ENCODE measurements around the gene CHSY1.

CHSY1 gene

DNA sequence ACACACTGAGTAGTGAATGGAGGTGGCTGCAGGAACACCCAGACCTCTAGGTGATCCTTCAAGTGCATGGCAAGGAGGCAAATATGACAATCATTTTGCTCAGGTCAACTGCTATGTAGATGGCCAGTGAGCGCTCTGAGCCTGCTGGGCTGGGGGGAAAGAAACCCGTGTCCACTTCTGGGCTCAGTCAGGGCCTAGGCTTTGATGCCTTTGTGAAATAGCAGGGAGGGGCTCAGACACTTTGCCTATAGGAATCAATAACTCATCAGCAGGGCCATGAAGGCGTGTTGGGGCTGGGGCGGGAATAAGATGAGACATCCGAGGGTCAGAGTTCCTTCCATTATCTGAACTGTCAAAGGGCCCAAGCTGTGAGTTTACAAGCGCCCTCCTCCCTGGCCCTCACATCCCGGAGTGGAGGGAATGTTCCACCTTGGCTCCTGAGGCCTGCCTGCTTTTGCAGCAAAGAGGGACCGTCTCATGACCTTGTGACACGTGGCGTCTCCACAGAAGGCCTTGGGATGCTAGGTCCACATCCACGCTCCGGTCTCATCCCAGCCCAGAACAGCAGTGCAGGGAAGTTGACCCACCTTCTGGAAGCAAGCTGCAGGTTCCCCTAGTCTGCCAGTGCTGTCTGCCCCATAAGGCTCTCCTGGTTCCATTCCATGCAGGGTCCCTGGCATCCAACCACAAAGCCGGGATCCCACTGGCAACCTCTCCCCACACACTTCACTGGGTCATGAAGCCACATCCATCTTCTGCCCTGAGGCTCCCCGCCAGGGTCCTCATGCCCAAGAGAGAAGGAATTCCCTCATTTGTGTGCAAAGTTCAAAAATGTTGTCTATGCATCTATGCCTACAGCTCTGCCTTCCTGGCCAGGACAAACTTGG lies 78.4 kb downstream of the CHSY1 start:
- no peak for DNase-seq

DNA sequence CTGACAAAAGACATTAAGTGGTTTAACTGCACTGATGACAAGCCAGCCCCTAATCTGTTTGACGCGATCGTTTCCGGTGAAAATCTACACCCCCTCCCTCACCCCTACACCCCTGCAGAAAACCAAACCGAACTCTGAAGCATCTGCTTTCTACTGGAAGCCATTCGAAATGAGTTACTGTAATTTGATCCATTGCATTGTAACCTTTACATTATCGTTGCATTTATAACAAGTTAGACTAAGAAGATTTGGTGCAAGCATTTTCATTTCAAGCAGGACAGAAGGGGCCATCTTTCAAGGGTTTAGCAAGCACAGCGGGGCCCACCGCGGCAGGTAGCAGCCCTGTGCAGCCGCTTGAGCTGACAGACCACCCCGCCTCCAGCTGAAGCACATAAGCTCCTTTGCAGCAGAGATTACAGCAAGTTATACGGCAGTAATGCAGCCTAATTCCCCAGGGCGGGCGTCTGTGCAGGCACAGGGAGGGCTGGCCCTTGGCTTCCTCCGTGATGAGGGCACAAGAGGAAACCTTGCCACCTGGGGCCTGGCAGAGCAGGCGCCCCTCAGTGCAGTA lies 79.3 kb downstream of the CHSY1 start:
- no peak for DNase-seq

DNA sequence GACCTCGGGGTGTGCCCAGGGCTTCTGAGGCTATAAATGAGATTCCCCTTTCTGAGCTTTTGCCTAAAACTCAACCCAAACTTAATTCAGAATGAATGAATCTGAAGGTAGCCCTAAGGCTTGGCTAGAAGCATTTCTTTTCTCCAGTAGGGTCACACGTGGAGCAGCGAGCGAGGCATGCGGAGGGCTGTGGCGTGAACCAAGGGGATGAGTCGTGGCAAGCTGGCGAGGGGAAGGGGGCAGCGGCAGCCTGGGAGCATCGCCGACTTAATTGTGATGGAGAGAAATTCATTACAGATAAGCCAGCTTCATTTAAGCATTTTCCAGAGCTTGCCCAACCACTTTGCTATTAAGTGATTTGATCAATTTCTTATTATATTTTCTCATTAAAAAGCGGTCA lies 79.9 kb downstream of the CHSY1 start:
- no peak for DNase-seq

DNA sequence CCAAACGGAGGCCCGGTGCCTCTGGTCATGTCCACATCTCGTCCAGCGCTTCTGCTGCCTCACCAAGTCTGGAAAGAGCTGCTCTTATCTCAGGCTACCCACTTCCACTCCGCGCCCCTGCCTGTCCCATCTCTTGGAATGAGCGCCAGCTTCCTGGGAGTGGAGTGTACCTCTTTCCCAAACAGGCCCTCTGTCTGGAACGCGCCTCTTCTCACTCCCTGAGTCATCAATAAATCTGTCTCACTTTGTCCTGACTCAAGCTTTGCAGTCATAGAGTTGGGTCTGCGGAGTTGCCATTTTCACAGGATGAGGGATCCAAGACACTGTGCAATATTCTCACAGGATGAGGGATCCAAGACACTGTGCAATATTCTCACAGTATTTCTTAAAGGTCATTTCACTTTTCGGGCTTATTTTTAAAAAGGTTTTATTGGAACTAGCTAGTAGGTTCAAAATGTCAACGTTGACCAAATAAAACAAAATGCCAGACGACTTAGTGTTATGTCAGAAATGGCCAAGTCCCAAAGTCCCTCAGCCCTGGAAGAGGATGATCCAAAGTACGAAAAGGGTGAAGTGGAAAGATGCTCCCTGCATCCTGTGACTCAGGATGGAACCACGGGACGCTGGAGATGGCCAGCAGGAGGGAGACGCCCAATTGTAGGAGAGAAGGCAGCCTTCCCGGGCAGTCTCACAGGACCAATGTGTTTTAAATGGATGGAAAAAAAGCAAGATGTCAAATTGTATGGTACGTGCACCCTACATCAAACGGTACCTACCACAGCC lies 81.1 kb downstream of the CHSY1 start:
- DNase-seq = no peak

DNA sequence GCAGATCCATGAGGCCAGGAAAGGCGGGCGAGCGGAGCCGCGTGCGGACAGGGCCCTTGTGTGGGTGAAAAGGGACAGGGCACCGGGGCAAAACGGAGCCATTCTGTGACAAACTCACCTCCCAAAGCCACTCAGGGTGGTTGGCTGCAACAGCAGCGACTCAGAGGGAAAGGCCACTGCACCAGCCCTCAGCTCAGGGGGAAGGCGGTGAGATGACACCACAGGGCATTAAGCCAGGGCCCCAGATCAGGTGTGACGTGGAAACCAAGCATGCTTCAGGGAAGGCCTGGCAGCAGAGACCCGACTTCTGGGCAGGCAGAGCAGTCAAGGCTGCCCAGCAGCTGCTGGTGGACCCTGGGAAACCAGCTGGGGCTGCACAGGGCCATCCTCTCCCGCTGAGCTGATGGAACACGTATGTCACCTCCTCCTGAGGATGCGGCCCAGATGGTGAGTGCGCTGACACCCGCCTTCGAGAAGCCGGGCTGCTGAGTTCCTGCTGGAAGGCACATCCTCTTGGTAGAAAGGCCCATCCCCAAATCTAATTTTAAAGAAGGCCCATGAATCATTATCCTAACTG lies 82.3 kb downstream of the CHSY1 start:
- no peak for DNase-seq

DNA sequence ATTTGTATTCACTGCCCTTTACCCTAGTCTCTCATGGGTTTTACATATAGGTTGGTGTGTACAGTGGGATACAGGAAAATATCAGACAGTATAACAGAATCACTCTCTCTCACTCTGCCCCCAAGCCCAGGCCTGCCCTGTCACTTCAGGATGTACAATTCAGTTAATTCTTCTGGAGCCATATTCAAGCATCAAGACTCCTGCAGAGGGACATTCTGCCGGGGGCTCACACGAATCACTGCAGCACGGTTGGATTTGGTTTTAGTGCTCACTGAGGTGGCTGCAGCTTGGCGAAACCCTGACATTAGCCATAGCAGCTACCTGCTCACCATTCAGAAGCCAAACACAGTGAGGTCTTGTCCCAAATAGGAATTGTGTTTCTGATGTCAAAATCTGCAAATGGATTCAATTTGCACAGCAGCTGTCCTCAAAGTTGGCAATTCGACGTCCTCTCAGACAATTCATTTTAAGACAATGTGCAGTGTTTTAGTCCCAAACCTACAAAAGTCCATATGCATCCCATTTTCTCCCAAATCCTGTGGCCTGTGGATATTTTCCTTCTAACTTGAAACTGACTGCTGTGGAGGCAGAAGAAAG lies 82.9 kb downstream of the CHSY1 start:
- no peak for DNase-seq

DNA sequence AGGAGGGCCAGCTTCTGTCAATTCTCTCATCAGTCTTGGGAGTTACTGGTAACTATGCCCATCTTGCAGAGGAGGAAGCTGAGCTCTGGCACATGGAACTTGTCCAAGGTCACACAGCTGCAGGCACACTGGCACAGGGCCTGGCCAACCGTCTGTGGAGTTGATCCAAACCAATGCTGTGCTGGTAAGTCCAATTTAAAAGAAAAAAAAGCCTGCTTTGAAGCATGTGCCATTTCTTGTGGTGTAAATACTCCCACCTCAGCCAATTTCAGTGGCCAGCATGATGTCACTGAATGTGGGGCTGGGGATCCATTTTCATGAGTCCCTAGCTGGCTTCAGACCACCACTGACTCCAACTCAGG lies 83.4 kb downstream of the CHSY1 start:
- peak in 3 of 58 donors; percentile 8 to 53 (median 23) for DNase-seq

DNA sequence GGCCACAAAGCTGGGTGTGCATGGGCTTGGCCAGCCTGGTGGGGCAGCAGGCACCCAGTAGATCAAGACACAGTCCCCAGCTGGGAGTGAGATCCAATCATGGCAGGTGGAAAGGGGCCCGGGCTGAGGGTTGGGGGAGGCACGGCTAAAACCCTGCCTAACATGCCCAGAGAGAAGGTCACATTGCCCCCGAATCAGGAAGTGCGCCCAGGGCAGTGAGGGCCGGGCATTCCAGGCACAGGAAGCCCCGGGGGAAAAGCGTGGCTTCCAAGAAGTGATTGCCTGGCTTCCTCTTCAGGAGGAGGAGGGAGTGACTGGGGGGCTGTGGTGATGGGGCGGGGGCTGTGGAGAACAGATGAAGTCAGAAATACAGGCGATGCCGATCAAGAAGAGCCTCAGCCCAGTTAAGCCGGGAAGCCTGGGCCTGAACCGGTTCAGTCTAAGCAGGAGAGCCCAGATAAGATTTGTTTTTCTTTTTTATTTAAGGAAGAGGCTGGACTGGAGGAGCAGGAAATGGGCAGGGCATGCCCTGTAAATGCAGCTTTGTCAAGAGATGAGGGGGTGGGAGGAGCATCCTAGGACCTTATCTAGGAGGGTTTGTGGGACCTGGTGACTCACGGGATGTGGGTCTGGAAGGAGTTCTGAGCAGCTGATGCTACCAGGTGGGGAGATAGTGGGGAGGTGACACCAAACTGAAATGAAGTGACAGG lies 83.9 kb downstream of the CHSY1 start:
- peak in 11 of 58 donors; percentile 13 to 54 (median 33) for DNase-seq

DNA sequence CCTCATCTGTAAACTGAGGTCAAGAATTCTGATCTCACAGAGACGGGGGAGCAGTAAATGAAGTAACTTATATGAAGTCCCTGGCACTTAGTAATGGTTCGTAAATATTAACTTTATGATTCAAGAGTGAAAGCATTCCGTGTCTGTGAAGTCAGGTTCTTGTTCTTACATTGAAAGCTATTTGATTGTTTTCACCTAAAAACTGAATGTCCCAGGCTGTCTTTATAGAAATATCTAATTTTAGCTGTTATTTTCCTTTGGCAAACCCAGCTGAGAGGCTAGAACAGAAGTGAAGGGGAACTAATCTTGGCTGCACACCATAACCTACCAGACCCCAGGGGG lies 84.5 kb downstream of the CHSY1 start:
- no peak for DNase-seq

DNA sequence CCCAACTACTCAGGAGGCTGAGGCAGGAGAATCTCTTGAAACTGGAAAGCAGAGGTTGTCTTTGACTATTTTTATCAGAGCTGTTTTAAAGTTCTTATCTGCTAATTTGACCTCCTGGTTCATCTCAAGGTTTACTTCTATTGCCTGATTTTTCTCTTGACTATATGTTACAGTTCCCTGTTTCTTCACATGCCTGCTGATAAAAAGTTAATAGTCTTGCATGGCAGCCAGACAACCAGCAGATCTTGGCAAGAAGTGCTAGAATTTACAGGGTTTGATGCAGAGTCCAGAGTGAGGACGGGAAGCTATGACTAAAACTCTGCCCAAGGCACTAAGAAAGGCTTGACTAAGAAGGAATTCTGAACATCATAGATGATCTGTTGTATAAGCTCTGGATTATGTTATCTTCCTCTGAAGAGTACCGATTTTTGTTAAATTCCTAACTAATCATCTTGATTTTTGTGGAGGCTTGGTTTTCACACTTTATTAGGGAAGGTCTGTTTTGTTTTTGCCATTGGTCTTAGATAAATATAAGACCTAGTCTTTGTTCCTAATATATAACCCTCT lies 85.9 kb downstream of the CHSY1 start:
- DNase-seq = no peak

DNA sequence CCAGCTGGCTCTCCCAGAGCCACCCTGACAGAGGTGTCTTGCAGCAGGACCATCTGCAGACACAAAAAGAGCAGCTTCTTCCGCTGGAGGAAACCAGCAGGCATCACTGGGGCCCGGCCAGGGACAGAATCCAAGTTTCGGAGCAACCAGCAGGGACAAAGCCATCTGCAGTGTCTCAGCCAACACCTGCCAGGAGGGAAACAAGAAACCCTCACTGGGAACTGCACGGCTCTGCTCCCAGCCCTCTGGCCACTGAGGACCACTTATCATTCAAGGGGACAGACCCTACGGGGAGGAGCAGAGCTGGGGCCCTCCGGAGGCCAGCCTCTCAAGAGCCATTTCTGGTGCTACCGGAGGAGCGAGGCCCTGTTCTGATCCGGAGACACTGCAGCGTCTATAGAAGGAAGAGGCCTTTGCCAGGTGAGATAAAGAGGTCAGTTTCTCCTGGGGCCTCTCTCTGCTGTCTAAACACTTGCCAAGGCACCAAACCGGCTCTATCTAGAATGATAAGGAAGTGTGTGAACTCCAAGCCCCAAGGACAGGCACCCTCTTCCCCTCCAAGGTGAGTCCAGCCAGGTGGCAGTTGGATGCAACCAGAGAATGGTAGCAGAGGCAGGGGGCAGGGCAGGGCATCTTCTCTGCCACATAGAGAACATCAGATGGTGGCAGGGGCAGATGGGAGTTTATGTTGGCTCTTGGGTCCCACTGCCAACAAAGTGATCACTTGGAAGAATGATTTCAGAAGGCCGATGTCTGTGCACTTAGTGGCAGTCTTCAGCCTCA lies 89.0 kb downstream of the CHSY1 start:
- peak in 35 of 58 donors; percentile 6 to 73 (median 34) for DNase-seq

DNA sequence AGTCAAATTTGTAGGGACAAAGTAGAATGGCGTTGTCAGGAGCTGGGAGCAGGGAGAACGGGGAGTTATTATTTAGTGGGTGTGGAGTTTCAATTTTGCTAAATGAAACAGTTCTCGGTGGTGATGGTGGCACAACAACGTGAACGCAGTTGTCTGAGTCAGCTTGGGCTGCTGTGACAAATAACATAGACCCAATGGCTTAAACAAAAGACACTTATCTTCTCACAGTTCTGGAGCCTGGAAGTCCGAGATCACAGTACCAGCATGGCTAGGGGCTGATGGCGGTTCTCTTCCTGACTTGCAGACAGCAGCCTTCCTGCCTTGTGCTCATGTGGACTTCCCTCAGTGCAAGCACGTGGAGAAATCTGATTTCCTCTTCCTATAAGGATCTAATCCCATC lies 90.2 kb downstream of the CHSY1 start:
- no peak for DNase-seq

DNA sequence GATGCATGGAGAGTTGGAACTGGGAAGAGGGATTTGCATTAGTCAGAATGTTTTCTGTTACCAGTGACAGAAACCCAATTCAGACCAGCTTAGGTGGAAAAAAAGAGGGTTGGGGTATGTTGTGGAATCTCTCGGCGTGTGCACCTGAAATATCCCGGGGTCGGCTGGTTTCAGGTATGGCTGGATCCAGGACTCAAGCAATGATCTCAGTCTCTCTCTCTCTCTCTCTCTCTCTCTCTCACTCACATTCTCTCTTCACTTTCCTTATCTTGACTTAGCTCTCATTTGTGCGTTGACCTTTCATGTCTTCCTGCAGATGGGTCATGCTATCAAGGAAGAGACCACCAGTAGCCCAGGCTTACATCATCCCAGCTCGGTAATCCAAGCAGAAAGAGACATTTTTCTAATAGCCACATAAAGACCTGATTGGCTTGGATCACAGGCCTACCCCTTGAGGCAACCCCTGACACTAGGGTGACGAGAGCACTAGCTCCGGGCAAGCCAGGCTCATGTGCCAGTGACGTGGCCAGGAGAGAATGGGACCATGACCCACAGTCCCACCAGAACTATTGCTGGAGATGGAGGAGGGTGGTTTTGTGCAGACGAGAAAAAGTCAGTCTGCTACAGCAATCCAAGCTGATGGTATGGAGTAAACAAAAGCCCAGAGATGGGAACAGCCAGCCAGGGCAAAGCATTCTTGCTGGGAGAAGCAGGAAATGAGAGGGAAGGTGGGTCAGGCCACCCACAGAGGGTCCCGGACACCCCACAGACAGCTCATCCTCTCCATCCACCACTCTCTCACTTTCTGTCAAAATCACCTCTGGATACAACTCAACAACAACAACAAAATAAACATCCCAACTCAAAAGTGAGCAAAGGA lies 91.7 kb downstream of the CHSY1 start:
- DNase-seq = no peak

DNA sequence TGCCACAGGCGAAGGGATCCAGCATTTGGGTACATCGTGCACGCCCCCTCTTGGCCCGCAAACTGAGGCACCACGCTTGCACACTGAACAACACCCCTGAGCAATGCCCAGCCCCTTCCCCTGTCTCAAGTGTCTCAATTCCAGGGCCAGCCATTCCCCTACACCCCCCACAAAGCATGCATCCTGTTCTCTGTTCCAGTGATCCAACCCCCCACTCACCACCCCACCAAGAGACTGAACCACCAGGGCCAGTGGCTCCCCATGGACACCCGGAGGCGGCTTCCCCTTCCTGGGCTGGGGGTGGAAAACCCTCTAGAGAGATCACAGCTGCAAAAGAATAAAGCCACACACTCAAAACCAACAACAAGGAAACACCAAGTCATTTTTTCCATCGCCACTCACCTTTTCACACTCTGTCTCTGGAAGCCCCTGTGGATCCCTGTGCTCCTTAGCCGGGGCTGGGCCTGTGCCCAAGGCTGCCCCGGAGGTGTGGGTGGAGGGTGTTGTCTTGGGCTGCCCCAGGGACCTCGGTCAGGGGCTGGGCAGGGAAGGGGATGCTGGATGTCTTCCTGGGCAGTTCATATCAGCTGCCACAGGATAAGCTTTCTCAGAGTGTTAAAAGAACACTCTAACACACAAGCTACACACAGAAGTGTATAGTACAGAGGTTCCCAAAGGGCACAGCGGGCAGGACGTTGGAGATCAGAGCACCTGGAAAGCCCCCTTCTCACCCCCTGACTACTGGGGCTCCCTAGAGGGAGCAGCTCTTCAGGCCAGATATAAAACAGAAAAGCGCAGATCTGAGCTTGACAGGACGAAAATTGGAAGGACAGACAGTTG lies 92.5 kb downstream of the CHSY1 start:
- DNase-seq = no peak

DNA sequence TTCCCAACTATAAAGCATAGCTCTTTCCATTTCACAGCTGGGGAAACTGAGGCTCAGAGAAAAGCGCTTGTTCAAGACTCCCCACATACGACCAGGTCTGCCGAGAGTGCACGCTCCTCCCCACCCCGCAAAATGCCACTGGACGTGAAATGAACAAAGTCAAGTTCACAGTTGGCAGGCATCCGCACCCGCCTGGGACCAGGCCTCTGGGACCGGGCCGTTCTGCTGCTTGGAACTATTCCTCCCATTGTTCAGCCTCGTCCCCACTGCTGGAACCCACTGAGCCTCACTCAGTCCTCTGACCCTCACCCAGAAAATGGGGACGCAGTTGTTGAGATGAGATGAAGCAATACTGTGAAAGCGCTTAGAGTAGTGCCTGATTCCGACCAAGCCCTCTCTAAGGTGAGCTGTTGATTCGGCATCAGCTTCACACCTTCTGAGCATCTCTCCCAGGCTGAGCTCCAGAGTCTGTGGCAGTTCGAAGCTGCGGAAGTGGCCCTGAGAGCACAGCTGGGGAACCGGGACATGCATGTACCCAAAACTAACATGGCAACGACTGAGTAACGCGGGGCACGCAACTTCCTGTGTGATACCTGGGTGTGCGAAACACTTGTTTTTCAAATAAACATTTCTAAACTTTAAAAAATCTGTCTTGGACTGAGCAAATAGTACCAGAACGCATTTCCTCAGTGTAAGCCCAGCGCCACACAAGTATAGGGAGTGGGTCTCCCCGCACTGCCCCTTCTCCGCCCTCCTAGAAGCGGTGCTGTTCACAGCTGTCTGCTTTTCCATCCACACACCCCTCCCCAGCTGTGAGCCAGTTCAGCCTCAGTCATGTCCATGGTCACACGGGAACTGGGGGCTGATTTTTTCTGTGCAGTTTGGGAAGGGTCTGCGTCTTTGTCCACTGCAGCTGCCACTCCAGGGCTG lies 93.4 kb downstream of the CHSY1 start:
- DNase-seq = no peak

DNA sequence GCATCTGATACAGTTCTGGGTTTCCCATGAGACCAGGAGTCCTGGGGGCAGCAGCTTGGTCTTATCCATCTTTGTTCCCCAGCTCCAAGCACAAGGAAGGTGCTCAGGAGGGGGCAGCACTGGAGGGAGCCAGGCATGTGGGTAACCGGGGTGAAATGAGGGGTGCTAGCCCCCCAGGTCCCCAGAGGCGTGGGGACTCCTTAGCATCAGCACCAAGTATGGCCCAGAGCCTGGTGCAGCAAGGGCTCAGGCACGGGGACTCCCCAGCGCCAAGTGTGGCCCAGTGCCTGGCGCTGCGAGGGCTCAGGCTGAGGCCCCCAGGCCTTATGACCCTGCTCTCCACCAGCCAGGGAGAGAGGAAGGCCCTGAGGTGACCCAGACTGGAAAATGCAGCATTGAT lies 94.1 kb downstream of the CHSY1 start:
- no peak for DNase-seq
